Germinal center (tissue), 1 donor: ENCODE data around the gene TRIOBP.

Source experiments
- DNase-seq: peaks from one replicate; pipeline ENCODE4 v3.0.0; 2012; ENCODE audit warnings: mixed read lengths, low spot score

TRIOBP gene

GRCh38 chr22:37749831-37750595 lies 53.2 kb downstream of the TRIOBP start:
- no peak for DNase-seq

GRCh38 chr22:37750596-37751162 lies 53.8 kb downstream of the TRIOBP start:
- no peak for DNase-seq

GRCh38 chr22:37751449-37752188 lies 54.8 kb downstream of the TRIOBP start:
- DNase-seq, result no peak

GRCh38 chr22:37752189-37753087 lies 55.6 kb downstream of the TRIOBP start:
- DNase-seq, result no peak

GRCh38 chr22:37753746-37754145 lies 56.9 kb downstream of the TRIOBP start:
- DNase-seq, result no peak

- DNase-seq, result no peak
These were observed 60.8 kb downstream of the TRIOBP start for GRCh38 chr22:37757663-37758062.

- DNase-seq, result no peak
These were observed 61.8 kb downstream of the TRIOBP start for GRCh38 chr22:37758694-37759093.

- no peak for DNase-seq
These were observed 62.4 kb downstream of the TRIOBP start for GRCh38 chr22:37759281-37759680.

GRCh38 chr22:37760152-37760551 lies 63.3 kb downstream of the TRIOBP start:
- DNase-seq, result no peak

- no peak for DNase-seq
These were observed 65.6 kb downstream of the TRIOBP start for GRCh38 chr22:37762389-37762836.

- no peak for DNase-seq
These were observed 66.2 kb downstream of the TRIOBP start for GRCh38 chr22:37763012-37763411.

GRCh38 chr22:37763652-37764051 lies 66.8 kb downstream of the TRIOBP start:
- DNase-seq, result no peak

GRCh38 chr22:37764622-37765021 lies 67.8 kb downstream of the TRIOBP start:
- no peak for DNase-seq

- DNase-seq, result no peak
These were observed 68.7 kb downstream of the TRIOBP start for GRCh38 chr22:37765498-37765897.

- DNase-seq, result no peak
These were observed 69.2 kb downstream of the TRIOBP start for GRCh38 chr22:37765953-37766576.

- DNase-seq, result no peak
These were observed 71.4 kb downstream of the TRIOBP start for GRCh38 chr22:37768273-37768672.

- DNase-seq, result no peak
These were observed 72.2 kb downstream of the TRIOBP start for GRCh38 chr22:37769056-37769455.

GRCh38 chr22:37771081-37771480 lies 74.2 kb downstream of the TRIOBP start:
- DNase-seq, result no peak

- no peak for DNase-seq
These were observed 75.0 kb downstream of the TRIOBP start for GRCh38 chr22:37771702-37772427.

GRCh38 chr22:37774728-37775127 lies 77.9 kb downstream of the TRIOBP start:
- no peak for DNase-seq
